Epithelial cell of proximal tubule (primary cell): ENCODE data around the gene COX4I1. TPM values are rescaled to one million over a fixed set of nuclear protein-coding genes. Genes with fewer than 3 reads are reported as not detected.

Experiments used
- DNase-seq: peaks from one replicate; pipeline ENCODE4 v3.0.0-alpha.2; 2011; ENCODE audit warnings: low read depth
- H3K4me3 ChIP-seq: 2 replicates; pipeline ENCODE4 v1.5.1; 2011; ENCODE audit warnings: low read depth, mild to moderate bottlenecking, low read length
- CTCF ChIP-seq: conservative IDR thresholded peaks from 2 replicates; pipeline ENCODE4 v1.5.1; 2012; ENCODE audit warnings: low read depth, mild to moderate bottlenecking, low read length
- total RNA-seq: library from RNA; depleted of rRNA; stranded (reverse); fragments of >200 nt; gene quantifications from 2 replicates; pipeline ENCODE4 v1.2.3, GENCODE V29; 2015

Gene COX4I1
- total RNA-seq, 1 donor from 2014 or later = 824 TPM

DNA sequence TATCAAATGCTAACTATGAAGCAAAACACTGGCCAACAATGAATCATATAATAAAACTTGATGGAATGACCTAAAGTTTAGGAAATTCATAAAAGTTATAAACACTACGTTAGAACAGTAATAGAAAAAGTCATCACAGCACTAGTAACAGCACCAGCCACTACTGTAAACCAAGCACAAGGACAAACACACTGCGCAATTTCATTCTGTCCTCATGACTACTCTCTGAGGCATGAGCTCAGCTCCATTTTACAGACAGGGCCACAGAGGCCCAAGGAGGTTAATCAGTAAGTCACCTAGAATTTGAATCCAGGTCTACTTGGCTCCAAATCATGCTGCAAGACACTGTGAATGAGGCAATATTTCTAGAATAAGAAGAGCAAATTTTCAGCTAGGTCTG, 13.6 kb upstream of the COX4I1 start:
- no peak overlapping the region for H3K4me3 ChIP-seq
- no peak for TF ChIP-seq CTCF
- DNase-seq = no peak

GRCh38 chr16:85788819-85789218, 10.7 kb upstream of the COX4I1 start:
- TF ChIP-seq CTCF = no peak
- no peak overlapping the region for H3K4me3 ChIP-seq
- no peak for DNase-seq

GRCh38 chr16:85789773-85790172, 9.7 kb upstream of the COX4I1 start:
- DNase-seq = no peak
- H3K4me3 ChIP-seq = no peak overlapping the region
- no peak for TF ChIP-seq CTCF

- no peak for DNase-seq
- H3K4me3 ChIP-seq = no peak overlapping the region
- TF ChIP-seq CTCF = no peak
Observed at GRCh38 chr16:85793662-85794298, 5.7 kb upstream of the COX4I1 start.

- no peak overlapping the region for H3K4me3 ChIP-seq
- DNase-seq = no peak
- TF ChIP-seq CTCF = no peak
Observed at GRCh38 chr16:85794696-85795095, 4.8 kb upstream of the COX4I1 start.

DNA sequence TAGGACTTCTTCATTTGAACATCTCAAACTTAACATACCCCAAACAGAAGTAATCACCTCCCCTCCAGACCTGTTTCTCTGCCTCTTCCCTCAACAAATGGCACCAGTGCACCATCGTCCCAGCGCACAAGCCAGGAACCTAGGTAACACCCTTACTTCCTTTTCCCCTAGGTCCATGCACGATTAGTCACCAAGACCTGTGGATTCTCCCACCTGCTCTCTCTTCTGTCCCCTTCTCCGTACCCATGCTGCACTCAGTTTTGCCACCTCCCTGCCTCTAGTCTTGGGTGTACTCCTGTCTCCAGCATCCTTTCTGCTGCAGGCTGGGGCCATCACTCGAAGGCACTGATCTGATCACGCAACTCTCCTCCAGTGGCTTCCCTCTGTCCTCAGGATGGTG, 3.3 kb upstream of the COX4I1 start:
- no peak overlapping the region for H3K4me3 ChIP-seq
- TF ChIP-seq CTCF = no peak
- no peak for DNase-seq

- no peak for DNase-seq
- TF ChIP-seq CTCF = no peak
Observed at GRCh38 chr16:85796599-85796998, 2.9 kb upstream of the COX4I1 start.

More at GRCh38 chr16:85796599-85796998, 2.9 kb upstream of the COX4I1 start:
- H3K4me3 ChIP-seq = no peak overlapping the region
